ENCODE data around the gene SIM2. TPM values are rescaled to one million over a fixed set of nuclear protein-coding genes. Genes with fewer than 3 reads are reported as not detected.

SIM2 gene
- total RNA-seq, 1 experiment from 2014 or later = not detected

GRCh38 chr21:36744190-36744559 lies 45.3 kb downstream of the SIM2 start:
- WGBS (ENCODE audit: extremely low coverage, insufficient read length, low lambda C conversion rate) = no CpG with 5 or more reads among the region's 3 CpGs
- Histone ChIP-seq H4K5ac (ENCODE audit: insufficient read length, low read depth, low read length) (no peak overlapping the region), H3T11ph (ENCODE audit: low read length) (no peak overlapping the region), H2BK12ac (ENCODE audit: insufficient read length, low read depth, low read length) (no peak overlapping the region), H3K27me3 (ENCODE audit: insufficient read depth, low read length) (peaks cover 5% of the 10 kb centered on the region; the same call in 1 of the 2 replicates), H3K23me2 (ENCODE audit: insufficient read length, low read depth, low read length, poor library complexity, severe bottlenecking) (peaks cover 7% of the 10 kb centered on the region), H3K18ac (ENCODE audit: insufficient read length, low read depth, low read length) (no peak overlapping the region), H2BK120ac (ENCODE audit: low read depth, low read length, poor library complexity, severe bottlenecking) (no peak overlapping the region), H2BK15ac (ENCODE audit: low read depth, low read length) (no peak overlapping the region), H3K56ac (ENCODE audit: insufficient read length, low read depth, low read length) (no peak overlapping the region), H4K91ac (ENCODE audit: insufficient read length, low read depth, low read length) (no peak overlapping the region), H3K4me2 (ENCODE audit: insufficient read depth, insufficient read length, low read length) (no peak overlapping the region), H3K4ac (ENCODE audit: low read depth, low read length) (no peak overlapping the region), H4K20me1 (ENCODE audit: control insufficient read depth, insufficient read depth, insufficient read length) (no peaks in the 10 kb centered on the region), H2AK5ac (ENCODE audit: insufficient read length, low read length) (no peak overlapping the region), H2BK5ac (ENCODE audit: insufficient read length, low read length) (no peak overlapping the region), H3K4me1 (ENCODE audit: insufficient read depth, low read length) (peaks cover 3% of the 10 kb centered on the region; the same call in 1 of the 2 replicates), H2AFZ (ENCODE audit: low read length) (no peak overlapping the region), H3K79me2 (ENCODE audit: insufficient read depth, low read length) (no peaks in the 10 kb centered on the region), H3K14ac (ENCODE audit: insufficient read depth, low read length) (no peak overlapping the region; the same call in 1 of the 2 replicates), H3K27ac (ENCODE audit: insufficient read length, low read depth, low read length) (no peak overlapping the region), H3K79me1 (ENCODE audit: insufficient read depth, low read depth, low read length, poor library complexity, severe bottlenecking) (no peaks in the 10 kb centered on the region), H3K23ac (ENCODE audit: insufficient read length, low read depth, low read length) (no peak overlapping the region), H4K8ac (replicated peaks; ENCODE audit: insufficient read length, low read depth, low read length) (no peak overlapping the region), H2BK20ac (ENCODE audit: low read depth, low read length, poor library complexity, severe bottlenecking) (no peak overlapping the region), H3K9me3 (ENCODE audit: control insufficient read depth, low read depth, low read length) (no peaks in the 10 kb centered on the region), H3K9ac (ENCODE audit: extremely low read depth, insufficient read length, low read length) (no peak overlapping the region)
- peaks cover 46% of the 10 kb centered on the region for H3K27me3 Mint-ChIP-seq (ENCODE audit: low read depth)
- H3K9me3 Mint-ChIP-seq = no peaks in the 10 kb centered on the region; a peak in 1 of 5 replicates
- TF ChIP-seq CTCF (conservative IDR thresholded peaks at IDR 0.05) = no peak
- no peak overlapping the region for H3K4me3 Mint-ChIP-seq
- peaks cover 16 to 19% of the 10 kb centered on the region in 2 experiments for H3K4me1 Mint-ChIP-seq
- no peak overlapping the region; a peak in 1 of 7 replicates for H3K27ac Mint-ChIP-seq
- H3K36me3 Mint-ChIP-seq (ENCODE audit: insufficient read depth in 1 of 3, low read depth in 3 of 3) = 0 out of 7 replicates have a peak, but pooled peaks cover 0 to 1% (median 0%) of the 10 kb centered on the region in 3 experiments
- DNase-seq = no peak

All from H9 (cell line).